Activated CD4-positive, alpha-beta memory T cell treated with anti-CD3 and anti-CD28 coated beads for 36 hours (primary cell): Measurements from ENCODE around the gene POLD2. TPM values are rescaled to one million over a fixed set of nuclear protein-coding genes. Genes with fewer than 3 reads are reported as not detected.
"Not testable (repeated sequence)": the region's sequence is repeated elsewhere in the genome, so short reads cannot be mapped to it uniquely, and the experiment has no call there.

ENCODE experiments used
- CTCF ChIA-PET: fragments of 350-600 bp; sonication (Branson Sonifier 250); formaldehyde crosslinking; loops from one replicate; lab custom pipeline; 2021; ENCODE audit warnings: antibody characterized with exemption, inconsistent platforms; lab: Charles Lee
- POLR2A ChIA-PET: fragments of 350-600 bp; sonication (Branson Sonifier 250); formaldehyde crosslinking; loops from one replicate; lab custom pipeline; 2021; ENCODE audit warnings: antibody characterized with exemption; lab: Charles Lee
- DNase-seq: peaks from one replicate; pipeline ENCODE4 v3.0.0-alpha.2; 2020
- H3K27ac Mint-ChIP-seq: one replicate; pipeline ENCODE4 v1.8.0; 2021; ENCODE audit warnings: mixed read lengths
- H3K27me3 Mint-ChIP-seq: one replicate; pipeline ENCODE4 v1.8.0; 2021; ENCODE audit warnings: mixed read lengths
- H3K36me3 Mint-ChIP-seq: one replicate; pipeline ENCODE4 v1.8.0; 2021; ENCODE audit warnings: mixed read lengths
- H3K4me1 Mint-ChIP-seq: one replicate; pipeline ENCODE4 v1.8.0; 2021; ENCODE audit warnings: low read depth, mixed read lengths
- H3K4me3 Mint-ChIP-seq: one replicate; pipeline ENCODE4 v1.8.0; 2021; ENCODE audit warnings: mild to moderate bottlenecking, mixed read lengths
- H3K9me3 Mint-ChIP-seq: one replicate; pipeline ENCODE4 v1.8.0; 2021; ENCODE audit warnings: mixed read lengths
- intact Hi-C: fragments of 100-400 bp; cut with micrococcal nuclease; formaldehyde crosslinking; loops from one replicate; pipeline ENCODE4 v1.15.1; 2023
- total RNA-seq, 2 experiments: library from RNA; stranded (reverse); gene quantifications; one replicate each; pipeline ENCODE4 v1.2.3, GENCODE V29; 2021

Gene POLD2
- total RNA-seq, 2 experiments from 2014 or later, result 189 to 212 TPM

DNA sequence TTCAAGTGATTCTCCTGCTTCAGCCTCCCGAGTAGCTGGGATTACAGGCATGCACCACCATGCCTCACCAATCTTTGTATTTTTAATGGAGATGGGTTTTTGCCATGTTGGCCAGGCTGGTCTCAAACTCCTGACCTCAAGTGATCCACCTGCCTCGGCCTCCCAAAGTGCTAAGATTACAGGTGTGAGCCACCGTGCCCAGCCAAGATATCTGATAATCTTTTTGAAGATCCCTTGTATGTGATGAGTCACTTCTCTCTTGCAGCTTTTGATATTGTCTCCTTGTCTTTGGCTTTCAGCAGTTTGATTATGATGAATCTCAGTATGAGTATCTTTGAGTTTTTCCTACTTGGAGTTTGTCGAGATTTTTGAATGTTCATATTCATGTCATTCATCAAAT is 3.2 kb upstream of the POLD2 start:
- intact Hi-C loops, H3K4me3 Mint-ChIP-seq, POLR2A ChIA-PET, H3K27me3 Mint-ChIP-seq, H3K36me3 Mint-ChIP-seq, DNase-seq, H3K9me3 Mint-ChIP-seq, H3K27ac Mint-ChIP-seq: not testable (repeated sequence)
- peaks cover 11% of the 10 kb centered on the region for H3K4me1 Mint-ChIP-seq
- CTCF ChIA-PET, result interaction anchor here (1.3 kb wide), 1 partner anchor 107 kb away, joined by 4 read pairs; no protein-coding TSS in a partner anchor

DNA sequence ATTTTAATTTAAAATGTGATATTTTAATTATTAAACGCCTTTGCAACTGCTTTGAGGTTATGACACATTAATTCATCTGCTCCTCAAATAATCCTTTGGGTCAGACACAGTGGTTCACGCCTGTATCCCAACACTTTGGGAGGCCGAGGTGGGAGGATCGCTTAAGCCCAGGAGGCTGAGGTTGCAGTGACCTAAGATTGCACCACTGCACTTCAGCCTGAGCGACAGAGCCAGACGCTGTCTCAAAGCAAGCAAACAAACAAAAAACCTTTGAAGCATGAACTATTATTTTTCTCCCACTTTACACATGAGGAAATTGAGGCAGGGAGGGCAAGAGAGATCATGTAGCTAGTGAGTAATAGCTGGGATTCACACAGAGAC is 1.5 kb upstream of the POLD2 start:
- peaks cover 29% of the 10 kb centered on the region for H3K4me1 Mint-ChIP-seq

DNA sequence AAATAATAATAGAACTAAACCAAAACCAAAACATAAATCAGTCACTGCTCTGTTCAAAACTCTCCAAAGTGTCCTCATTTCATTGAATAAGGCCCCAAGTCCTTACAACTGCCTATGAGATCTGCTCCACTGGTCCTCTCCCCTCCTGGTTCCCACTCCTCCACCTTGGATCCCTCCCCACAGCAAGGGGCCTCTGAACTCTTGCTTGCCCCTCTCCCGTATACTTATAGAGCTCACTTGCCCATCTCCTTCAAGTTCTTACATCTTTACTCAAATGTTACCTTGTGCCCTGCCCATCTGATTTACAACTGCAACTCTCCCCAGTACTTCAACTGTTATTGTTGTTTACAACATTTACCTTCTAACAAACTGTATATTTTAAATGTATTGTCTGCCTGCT is 819 bp downstream of the POLD2 start:
- Mint-ChIP-seq H3K27ac (peak overlapping the region; percentile 19), H3K4me3 (peak overlapping the region; percentile 78), H3K9me3 (no peaks in the 10 kb centered on the region), H3K27me3 (no peaks in the 10 kb centered on the region), H3K4me1 (peaks cover 36% of the 10 kb centered on the region), H3K36me3 (peaks cover 27% of the 10 kb centered on the region)
- DNase-seq, result no peak
- intact Hi-C loops, result no loop called here
- CTCF ChIA-PET, result interaction anchor here (1.1 to 1.6 kb wide), 3 partner anchors 37 to 443 kb away, joined by 3 to 6 read pairs (median 3); no protein-coding TSS in a partner anchor
- POLR2A ChIA-PET, result interaction anchor here (1.5 kb wide), 1 partner anchor 11 kb away, joined by 3 read pairs; no protein-coding TSS in a partner anchor

More for the DNA sequence above, 1.5 kb upstream of the POLD2 start:
- DNase-seq, result no peak
- peak overlapping the region; percentile 46 for H3K4me3 Mint-ChIP-seq
- POLR2A ChIA-PET, result no interaction called here
- no peak overlapping the region for H3K27ac Mint-ChIP-seq
- peaks cover 18% of the 10 kb centered on the region for H3K36me3 Mint-ChIP-seq
- intact Hi-C loops, result no loop called here
- H3K9me3 Mint-ChIP-seq, result no peaks in the 10 kb centered on the region
- no peaks in the 10 kb centered on the region for H3K27me3 Mint-ChIP-seq
- CTCF ChIA-PET, result no interaction called here

DNA sequence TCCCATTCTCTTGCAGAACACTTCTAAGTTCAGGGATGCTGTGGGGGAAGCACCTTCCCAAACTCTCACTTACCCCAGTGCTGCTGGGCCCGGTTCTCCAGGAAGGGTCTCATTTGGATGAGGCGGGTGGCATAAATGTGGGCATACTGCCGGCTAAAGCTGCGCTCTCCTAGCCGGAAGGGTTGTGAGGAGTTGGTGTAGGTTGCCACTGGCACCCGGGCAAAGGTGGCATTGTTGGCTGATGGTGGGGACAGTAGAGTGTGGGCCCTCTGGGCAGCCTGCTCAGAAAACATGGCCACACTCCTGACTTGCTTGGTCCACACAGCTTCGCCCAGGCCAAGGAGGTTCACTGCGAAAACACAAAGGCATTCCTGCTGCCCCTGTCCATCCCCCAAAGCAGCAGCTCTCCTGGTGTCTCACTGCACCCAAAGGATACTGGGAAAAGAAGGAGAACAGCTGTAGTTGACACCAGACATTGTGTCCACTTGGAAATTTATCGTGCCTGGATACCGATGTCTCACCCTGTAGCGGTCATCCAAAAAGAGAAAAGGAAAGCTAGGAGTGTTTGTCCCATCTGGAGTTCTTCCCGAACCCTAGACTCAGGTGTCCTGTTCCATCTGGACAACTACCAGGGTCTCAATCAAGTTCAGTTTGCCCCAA is 1.5 kb downstream of the POLD2 start:
- POLR2A ChIA-PET, result no interaction called here
- no peak overlapping the region for H3K27ac Mint-ChIP-seq
- H3K9me3 Mint-ChIP-seq, result no peaks in the 10 kb centered on the region
- no peak for DNase-seq
- peak overlapping the region; percentile 78 for H3K4me3 Mint-ChIP-seq
- CTCF ChIA-PET, result interaction anchor here (1.5 to 1.6 kb wide), 2 partner anchors 36 to 41 kb away, joined by 3 to 6 read pairs; no protein-coding TSS in a partner anchor
- H3K4me1 Mint-ChIP-seq, result peaks cover 36% of the 10 kb centered on the region
- no peaks in the 10 kb centered on the region for H3K27me3 Mint-ChIP-seq
- H3K36me3 Mint-ChIP-seq, result peaks cover 29% of the 10 kb centered on the region
- intact Hi-C loops, result no loop called here

DNA sequence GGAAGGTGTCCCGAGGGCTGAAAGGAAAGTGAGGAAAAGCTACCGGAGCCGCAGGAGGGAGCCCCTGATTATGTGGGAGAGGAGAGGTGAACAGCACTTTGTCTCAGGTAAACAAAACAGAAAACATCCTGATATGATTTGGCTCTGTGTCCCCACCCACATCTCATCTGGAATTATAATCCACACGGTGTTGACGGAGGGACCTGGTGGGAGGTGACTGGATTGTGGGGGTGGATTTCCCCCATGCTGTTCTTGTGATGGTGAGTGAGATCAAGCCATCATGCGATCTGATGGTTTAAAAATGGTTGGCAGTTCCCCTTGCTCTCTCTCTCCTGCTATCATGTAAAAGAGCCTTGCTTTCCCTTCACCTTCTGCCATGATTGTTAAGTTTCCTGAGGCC is 3.0 kb downstream of the POLD2 start:
- H3K36me3 Mint-ChIP-seq, result peaks cover 29% of the 10 kb centered on the region
- H3K4me1 Mint-ChIP-seq, result peaks cover 36% of the 10 kb centered on the region
- intact Hi-C loops, result no loop called here
- no peak overlapping the region for H3K27ac Mint-ChIP-seq
- ChIA-PET POLR2A (interaction anchor here (0.7 kb wide), 1 partner anchor 10 kb away, joined by 3 read pairs; no protein-coding TSS in a partner anchor), CTCF (no interaction called here)
- no peak overlapping the region for H3K4me3 Mint-ChIP-seq
- no peak for DNase-seq
- no peaks in the 10 kb centered on the region for H3K27me3 Mint-ChIP-seq
- no peaks in the 10 kb centered on the region for H3K9me3 Mint-ChIP-seq

DNA sequence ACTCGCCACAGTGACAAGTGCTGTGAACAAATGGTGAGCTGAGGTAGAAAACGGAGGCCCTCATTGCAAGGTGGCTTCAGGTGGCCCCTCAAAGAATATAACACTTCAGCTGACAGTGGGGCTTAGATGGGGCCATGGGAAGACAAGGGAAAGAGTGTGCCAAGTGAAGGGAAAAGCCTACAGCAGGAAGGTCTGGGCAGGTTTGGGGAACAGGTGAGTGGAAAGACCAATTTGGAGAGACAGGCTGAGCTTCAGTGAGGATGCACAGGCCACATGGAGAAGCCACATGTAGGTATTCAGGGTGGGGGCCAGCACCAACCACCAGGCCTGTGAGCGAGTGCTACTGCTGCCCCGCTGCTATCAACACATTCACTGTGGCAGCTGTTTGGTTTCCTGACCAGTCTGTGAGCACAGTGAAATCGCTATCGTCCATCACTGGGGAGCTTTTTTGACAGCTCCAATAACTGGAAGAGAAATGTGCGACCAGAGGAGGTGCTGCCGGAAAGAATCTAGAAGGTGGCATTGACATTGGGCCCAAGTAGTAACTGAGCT is 3.4 kb downstream of the POLD2 start:
- peak overlapping the region; percentile 6 for H3K4me3 Mint-ChIP-seq
- H3K4me1 Mint-ChIP-seq, result peaks cover 36% of the 10 kb centered on the region
- no peaks in the 10 kb centered on the region for H3K27me3 Mint-ChIP-seq
- no peak for DNase-seq
- peaks cover 29% of the 10 kb centered on the region for H3K36me3 Mint-ChIP-seq
- ChIA-PET CTCF (no interaction called here), POLR2A (interaction anchor here (0.7 kb wide), 1 partner anchor 10 kb away, joined by 3 read pairs; no protein-coding TSS in a partner anchor)
- intact Hi-C loops, result no loop called here
- H3K9me3 Mint-ChIP-seq, result no peaks in the 10 kb centered on the region
- no peak overlapping the region for H3K27ac Mint-ChIP-seq

DNA sequence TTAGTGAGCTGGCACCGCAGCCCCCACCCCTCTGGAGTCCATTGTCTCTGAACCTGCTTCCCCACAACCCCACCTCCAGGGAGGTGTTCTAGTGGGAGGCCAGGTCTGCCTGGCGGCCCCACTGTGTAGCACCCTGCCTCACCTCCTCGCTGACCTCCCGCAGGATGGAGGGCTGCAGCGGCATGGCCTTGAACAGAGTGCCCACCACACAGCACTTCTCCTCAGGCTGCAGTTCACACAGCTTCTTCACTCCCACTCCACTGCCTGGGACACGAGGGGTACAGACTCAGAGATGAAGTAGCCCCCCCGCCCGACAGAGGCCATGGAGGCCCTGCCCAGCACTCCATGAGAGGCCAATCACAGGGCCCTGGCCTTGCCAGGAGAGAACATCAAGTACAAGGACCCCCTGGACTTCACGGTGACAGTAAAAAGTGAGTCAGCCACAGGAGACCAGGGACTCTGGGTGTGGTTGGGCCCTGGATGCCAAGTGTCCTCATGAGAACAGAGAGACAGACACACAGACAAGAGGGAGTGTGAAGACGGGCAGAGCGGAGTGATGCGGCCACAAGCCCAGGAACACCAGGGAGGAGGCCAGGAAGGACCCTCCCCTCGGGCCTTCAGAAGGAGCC is 5.4 kb downstream of the POLD2 start:
- POLR2A ChIA-PET, result no interaction called here
- H3K36me3 Mint-ChIP-seq, result peaks cover 38% of the 10 kb centered on the region
- CTCF ChIA-PET, result no interaction called here
- intact Hi-C loops, result no loop called here
- H3K27me3 Mint-ChIP-seq, result no peaks in the 10 kb centered on the region
- H3K9me3 Mint-ChIP-seq, result no peaks in the 10 kb centered on the region
- H3K27ac Mint-ChIP-seq, result no peak overlapping the region
- no peak overlapping the region for H3K4me3 Mint-ChIP-seq
- H3K4me1 Mint-ChIP-seq, result peaks cover 36% of the 10 kb centered on the region
- no peak for DNase-seq

DNA sequence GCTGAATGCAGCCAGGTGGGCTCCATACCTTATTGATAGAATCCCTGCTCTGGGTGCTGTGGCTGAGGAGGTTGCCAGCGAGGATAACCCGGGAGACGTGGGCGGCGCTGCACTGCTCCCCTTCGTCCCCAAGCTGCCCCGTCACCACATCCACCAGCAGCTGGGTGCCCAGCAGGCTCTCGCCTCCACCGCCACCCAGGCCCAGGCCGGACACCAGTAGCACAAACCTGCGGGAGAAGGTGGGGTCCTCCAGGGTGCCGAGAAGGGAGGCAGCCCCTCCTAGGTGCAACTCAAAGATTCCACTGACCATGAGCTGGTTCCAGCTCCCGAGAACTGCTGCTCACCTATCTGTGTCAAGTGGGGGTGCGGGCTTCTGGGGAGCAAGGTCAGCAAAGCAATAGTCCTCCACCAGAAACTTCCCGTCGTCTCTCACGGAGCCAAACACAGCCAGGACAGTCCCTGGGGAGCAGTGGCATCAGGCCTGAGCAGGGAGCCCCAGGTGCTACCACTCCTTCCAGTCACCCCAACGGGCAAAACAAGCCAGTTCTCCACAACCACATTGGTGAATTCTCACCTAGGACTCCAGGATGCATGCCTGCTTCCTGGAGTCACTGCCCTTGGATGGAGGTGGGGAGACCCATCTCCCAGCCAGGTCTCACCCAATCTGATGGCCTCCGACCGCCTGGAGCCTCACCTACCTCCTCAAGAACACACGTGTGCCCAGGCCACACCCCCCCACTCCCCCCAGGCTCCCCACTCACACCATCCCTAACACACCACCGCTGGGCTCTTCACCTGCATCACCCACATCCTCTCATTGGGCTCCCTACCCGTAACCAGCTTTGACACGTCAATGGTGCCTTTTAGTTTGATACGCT is 6.3 kb downstream of the POLD2 start:
- ChIA-PET POLR2A (no interaction called here), CTCF (no interaction called here)
- Mint-ChIP-seq H3K36me3 (peaks cover 35% of the 10 kb centered on the region), H3K27me3 (no peaks in the 10 kb centered on the region), H3K9me3 (no peaks in the 10 kb centered on the region), H3K4me1 (peaks cover 28% of the 10 kb centered on the region), H3K27ac (no peak overlapping the region), H3K4me3 (no peak overlapping the region)
- no peak for DNase-seq
- intact Hi-C loops, result no loop called here

DNA sequence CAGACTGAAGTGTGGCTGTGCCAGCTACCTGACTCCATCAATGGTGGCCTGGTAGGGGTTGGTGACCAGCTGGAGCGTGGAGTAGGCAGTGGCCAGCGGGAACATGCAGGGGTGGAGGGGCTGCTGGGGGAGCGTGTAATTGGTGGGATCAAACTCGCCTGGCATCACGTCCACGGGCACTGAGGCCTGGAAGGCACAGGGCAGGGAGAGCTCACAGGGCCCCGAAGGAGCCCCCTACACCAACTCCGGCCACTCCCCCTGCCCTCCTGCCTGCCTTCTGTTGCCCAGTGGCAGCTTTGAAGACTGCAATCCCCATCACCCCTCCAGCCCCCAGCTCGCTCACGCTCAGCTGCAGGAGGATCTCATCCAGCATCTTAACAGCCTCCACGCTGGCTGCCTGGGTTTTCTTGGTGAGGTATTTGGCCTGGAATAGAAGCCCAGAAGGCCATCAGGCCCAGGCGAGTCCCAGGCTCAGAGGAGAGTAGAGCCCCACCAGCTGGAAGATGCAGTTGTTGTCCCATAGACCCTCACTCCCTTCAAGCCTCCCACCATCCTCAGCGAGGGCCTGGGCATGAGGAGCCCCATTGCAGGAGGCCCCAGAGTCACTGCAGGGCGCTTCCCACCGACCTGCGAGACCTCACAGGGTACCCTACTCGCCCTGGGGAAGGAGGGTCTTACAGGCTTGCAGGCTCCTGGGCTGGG is 7.1 kb downstream of the POLD2 start:
- Mint-ChIP-seq H3K27ac (no peak overlapping the region), H3K4me1 (peaks cover 21% of the 10 kb centered on the region), H3K27me3 (no peaks in the 10 kb centered on the region), H3K9me3 (no peaks in the 10 kb centered on the region), H3K4me3 (no peak overlapping the region), H3K36me3 (peaks cover 33% of the 10 kb centered on the region)
- intact Hi-C loops, result no loop called here
- CTCF ChIA-PET, result no interaction called here
- POLR2A ChIA-PET, result no interaction called here
- no peak for DNase-seq

DNA sequence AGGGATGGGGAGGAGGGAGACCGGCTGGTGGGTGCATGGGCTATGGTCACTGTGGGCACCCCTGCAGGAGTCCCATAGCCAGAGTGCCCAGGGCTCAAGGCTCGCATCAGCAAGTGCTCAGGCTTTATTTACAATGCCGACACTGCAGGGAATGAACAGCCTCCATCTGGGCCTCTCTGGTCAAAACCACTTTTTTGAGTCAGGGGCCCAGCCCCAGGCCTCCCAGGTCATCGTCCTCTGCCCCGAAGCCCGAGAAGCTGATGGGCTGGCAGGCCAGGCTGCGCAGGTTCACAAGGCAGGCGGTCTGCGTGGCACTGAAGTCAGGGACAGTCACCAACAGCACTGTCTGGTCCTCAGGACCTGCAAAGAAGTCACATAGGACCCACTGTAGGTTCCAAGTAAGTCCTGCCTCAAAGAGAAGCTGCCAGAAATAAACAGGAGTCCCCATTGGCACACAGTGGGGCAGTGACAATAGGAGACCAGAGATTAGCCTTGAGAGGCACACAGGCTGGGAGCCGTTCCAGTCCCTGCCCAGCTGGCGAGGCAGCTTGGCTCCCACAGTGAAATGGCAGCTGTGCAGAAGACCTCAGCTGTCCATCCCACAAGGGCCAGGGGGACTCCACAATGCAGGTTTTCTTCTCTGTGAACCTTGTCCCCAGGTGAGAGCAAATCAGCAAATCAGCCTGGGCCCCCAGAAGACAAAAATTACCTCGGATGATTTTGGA is 8.6 kb downstream of the POLD2 start:
- Mint-ChIP-seq H3K27ac (no peak overlapping the region), H3K36me3 (peaks cover 20% of the 10 kb centered on the region)

DNA sequence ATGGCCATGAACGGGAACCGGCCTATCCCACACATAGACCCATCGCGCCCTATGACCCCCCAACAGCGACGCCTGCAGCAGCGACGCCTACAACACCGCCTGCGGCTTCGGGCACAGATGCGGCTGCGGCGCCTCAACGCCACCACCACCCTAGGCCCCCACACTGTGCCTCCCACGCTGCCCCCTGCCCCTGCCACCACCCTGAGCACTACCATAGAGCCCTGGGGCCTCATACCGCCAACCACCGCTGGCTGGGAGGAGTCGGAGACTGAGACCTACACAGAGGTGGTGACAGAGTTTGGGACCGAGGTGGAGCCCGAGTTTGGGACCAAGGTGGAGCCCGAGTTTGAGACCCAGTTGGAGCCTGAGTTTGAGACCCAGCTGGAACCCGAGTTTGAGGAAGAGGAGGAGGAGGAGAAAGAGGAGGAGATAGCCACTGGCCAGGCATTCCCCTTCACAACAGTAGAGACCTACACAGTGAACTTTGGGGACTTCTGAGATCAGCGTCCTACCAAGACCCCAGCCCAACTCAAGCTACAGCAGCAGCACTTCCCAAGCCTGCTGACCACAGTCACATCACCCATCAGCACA is 9.5 kb downstream of the POLD2 start:
- Mint-ChIP-seq H3K36me3 (peaks cover 17% of the 10 kb centered on the region), H3K9me3 (no peaks in the 10 kb centered on the region), H3K4me1 (no peaks in the 10 kb centered on the region), H3K4me3 (no peak overlapping the region), H3K27ac (no peak overlapping the region), H3K27me3 (no peaks in the 10 kb centered on the region)
- POLR2A ChIA-PET, result no interaction called here
- intact Hi-C loops, result no loop called here
- no peak for DNase-seq
- CTCF ChIA-PET, result no interaction called here

More for the DNA sequence above, 8.6 kb downstream of the POLD2 start:
- H3K4me1 Mint-ChIP-seq, result peaks cover 6% of the 10 kb centered on the region
- intact Hi-C loops, result no loop called here
- H3K4me3 Mint-ChIP-seq, result no peak overlapping the region
- H3K27me3 Mint-ChIP-seq, result no peaks in the 10 kb centered on the region
- ChIA-PET POLR2A (no interaction called here), CTCF (no interaction called here)
- DNase-seq, result no peak
- H3K9me3 Mint-ChIP-seq, result no peaks in the 10 kb centered on the region
